MM.1S (cell line): ENCODE data around the gene ECE1.

Experiments used
- DNase-seq: peaks from one replicate; pipeline ENCODE4 v3.0.0-alpha.2; 2015
- H2AFZ ChIP-seq: fragments of 300-600 bp; sonication (generic); 2 replicates; pipeline ENCODE4 v1.6.0; 2016; ENCODE audit warnings: antibody characterized with exemption, low read length
- H3F3A ChIP-seq: fragments of 300-600 bp; sonication (generic); 2 replicates; pipeline ENCODE4 v1.6.1; 2016; ENCODE audit warnings: mild to moderate bottlenecking, antibody characterized with exemption, low read length, moderate library complexity, mixed read lengths; ENCODE audit not compliant: insufficient read depth
- H3K27ac ChIP-seq: fragments of 300-600 bp; sonication (generic); 2 replicates; pipeline ENCODE4 v1.5.1; 2016; ENCODE audit warnings: mild to moderate bottlenecking, low read length
- H3K27me3 ChIP-seq: fragments of 300-600 bp; sonication (generic); replicated peaks from 2 replicates; pipeline ENCODE4 v1.6.0; 2016; ENCODE audit warnings: low read length; ENCODE audit not compliant: insufficient read depth
- H3K36me3 ChIP-seq: fragments of 300-600 bp; sonication (generic); replicated peaks from 2 replicates; pipeline ENCODE4 v1.6.1; 2016; ENCODE audit warnings: mild to moderate bottlenecking, low read length, mixed read lengths; ENCODE audit not compliant: insufficient read depth
- H3K4me1 ChIP-seq: fragments of 300-600 bp; sonication (generic); 2 replicates; pipeline ENCODE4 v1.6.1; 2016; ENCODE audit warnings: low read length, mixed read lengths
- H3K4me2 ChIP-seq: fragments of 300-600 bp; sonication (generic); 2 replicates; pipeline ENCODE4 v1.6.0; 2016; ENCODE audit warnings: low read depth, low read length
- H3K4me3 ChIP-seq: fragments of 300-600 bp; sonication (generic); 2 replicates; pipeline ENCODE4 v1.5.1; 2016; ENCODE audit warnings: low read length, mixed read lengths
- H3K79me2 ChIP-seq: fragments of 300-600 bp; sonication (generic); 2 replicates; pipeline ENCODE4 v1.6.1; 2016; ENCODE audit warnings: mixed run types, low read length, mixed read lengths
- H3K9ac ChIP-seq: fragments of 300-600 bp; sonication (generic); 2 replicates; pipeline ENCODE4 v1.6.1; 2016; ENCODE audit warnings: low read length, mixed read lengths
- H3K9me2 ChIP-seq: fragments of 300-600 bp; sonication (generic); replicated peaks from 2 replicates; pipeline ENCODE4 v1.6.1; 2016; ENCODE audit warnings: mild to moderate bottlenecking, low read length, mixed read lengths; ENCODE audit not compliant: insufficient read depth
- H3K9me3 ChIP-seq: fragments of 300-600 bp; sonication (generic); replicated peaks from 2 replicates; pipeline ENCODE4 v1.6.1; 2016; ENCODE audit warnings: mild to moderate bottlenecking, low read length, mixed read lengths; ENCODE audit not compliant: insufficient read depth
- H4K20me1 ChIP-seq: fragments of 300-600 bp; sonication (generic); 2 replicates; pipeline ENCODE4 v1.6.1; 2016; ENCODE audit warnings: mild to moderate bottlenecking, low read length, moderate library complexity, mixed read lengths; ENCODE audit not compliant: insufficient read depth
- EZH2 ChIP-seq: fragments of 300-600 bp; sonication (generic); optimal IDR thresholded peaks from 2 replicates; pipeline ENCODE3; 2017; ENCODE audit warnings: low read depth, mild to moderate bottlenecking, antibody characterized with exemption, low read length, mixed read lengths
- EZH2phosphoT487 ChIP-seq: fragments of 300-600 bp; sonication (generic); IDR thresholded peaks from 2 replicates; pipeline ENCODE4 v1.6.1; 2018; ENCODE audit warnings: antibody characterized with exemption, low read length
- TF ChIP-seq, protein P1 (sequence below): fragments of 300-600 bp; sonication (generic); IDR thresholded peaks from 2 replicates; pipeline ENCODE4 v1.5.1; 2016; ENCODE audit warnings: antibody characterized with exemption, low read length, mixed read lengths

The ECE1 gene

DNA sequence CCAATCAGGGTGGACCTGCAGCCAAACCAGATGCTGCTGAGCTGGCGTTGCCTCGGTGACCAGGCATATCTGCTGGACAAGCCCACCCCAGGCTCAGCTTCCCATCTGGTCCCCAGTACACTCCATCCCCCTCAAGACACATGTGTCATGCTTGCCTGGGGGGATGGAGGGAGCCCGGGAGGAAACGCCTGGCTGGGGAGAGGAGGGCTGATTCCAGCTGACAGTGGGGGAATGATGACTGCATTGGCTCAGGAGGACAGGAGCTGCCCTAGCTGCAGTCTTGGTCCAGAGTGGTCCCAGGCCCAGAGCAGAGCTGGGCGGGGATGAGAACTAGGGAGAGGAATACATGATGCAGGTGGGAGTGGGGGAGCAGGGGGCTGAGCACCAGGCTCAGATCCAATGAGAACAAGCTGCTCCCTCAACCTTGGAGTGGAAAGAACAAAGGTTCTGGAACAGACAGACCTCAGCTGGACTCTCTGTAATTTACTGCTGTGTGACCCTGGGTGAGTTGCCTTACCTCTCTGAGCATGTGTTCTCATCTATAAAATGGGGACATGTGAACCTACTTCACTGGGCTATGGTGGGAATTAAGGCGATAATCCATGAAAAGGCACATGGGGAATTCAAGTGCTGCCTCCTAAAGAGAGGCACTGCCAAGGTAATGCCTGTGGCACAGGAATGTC, 23.1 kb upstream of the ECE1 start:
- H3K27ac ChIP-seq, result no peak overlapping the region
- H3K4me2 ChIP-seq, result no peak overlapping the region
- H3F3A ChIP-seq, result no peaks in the 10 kb centered on the region
- DNase-seq, result no peak
- no peaks in the 10 kb centered on the region for H4K20me1 ChIP-seq
- no peak overlapping the region for H2AFZ ChIP-seq
- H3K79me2 ChIP-seq, result peaks cover 53% of the 10 kb centered on the region
- H3K36me3 ChIP-seq, result no peaks in the 10 kb centered on the region
- no peaks in the 10 kb centered on the region for H3K9me2 ChIP-seq
- no peak overlapping the region for H3K4me3 ChIP-seq
- no peaks in the 10 kb centered on the region for H3K4me1 ChIP-seq
- TF ChIP-seq, protein P1, sequence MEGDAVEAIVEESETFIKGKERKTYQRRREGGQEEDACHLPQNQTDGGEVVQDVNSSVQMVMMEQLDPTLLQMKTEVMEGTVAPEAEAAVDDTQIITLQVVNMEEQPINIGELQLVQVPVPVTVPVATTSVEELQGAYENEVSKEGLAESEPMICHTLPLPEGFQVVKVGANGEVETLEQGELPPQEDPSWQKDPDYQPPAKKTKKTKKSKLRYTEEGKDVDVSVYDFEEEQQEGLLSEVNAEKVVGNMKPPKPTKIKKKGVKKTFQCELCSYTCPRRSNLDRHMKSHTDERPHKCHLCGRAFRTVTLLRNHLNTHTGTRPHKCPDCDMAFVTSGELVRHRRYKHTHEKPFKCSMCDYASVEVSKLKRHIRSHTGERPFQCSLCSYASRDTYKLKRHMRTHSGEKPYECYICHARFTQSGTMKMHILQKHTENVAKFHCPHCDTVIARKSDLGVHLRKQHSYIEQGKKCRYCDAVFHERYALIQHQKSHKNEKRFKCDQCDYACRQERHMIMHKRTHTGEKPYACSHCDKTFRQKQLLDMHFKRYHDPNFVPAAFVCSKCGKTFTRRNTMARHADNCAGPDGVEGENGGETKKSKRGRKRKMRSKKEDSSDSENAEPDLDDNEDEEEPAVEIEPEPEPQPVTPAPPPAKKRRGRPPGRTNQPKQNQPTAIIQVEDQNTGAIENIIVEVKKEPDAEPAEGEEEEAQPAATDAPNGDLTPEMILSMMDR, result no peak
- TF ChIP-seq EZH2phosphoT487, result no peak
- no peak overlapping the region for H3K9ac ChIP-seq
- H3K27me3 ChIP-seq, result no peaks in the 10 kb centered on the region
- no peaks in the 10 kb centered on the region for H3K9me3 ChIP-seq

DNA sequence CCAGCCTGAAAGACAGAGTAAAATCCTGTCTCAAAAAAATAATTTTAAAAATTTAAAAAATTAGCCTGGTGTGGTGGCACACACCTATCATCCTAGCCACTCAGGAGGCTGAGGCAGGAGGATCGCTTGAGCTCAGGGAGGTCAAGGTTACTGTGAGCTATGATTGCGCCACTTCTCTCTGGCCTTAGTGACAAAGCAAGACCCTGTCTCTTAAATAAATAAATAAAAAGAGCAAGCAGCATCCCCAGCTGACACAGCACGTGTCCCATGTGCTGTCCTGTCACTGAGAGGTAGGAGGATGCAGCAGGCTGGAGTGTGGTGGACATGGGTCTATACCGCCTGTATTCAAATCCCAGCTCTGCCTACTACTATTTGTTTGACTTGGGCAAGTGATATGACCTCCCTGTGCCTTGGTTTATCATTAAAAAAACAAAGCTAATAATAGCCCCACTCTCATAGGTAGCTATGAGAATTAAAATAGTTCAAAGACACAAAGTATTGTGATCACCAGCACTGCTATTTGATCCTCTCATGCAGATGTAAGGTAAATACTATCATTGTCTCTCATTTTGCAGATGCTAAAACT, 22.2 kb upstream of the ECE1 start:
- no peak for DNase-seq
- H3K27me3 ChIP-seq, result no peaks in the 10 kb centered on the region
- H3K79me2 ChIP-seq, result peaks cover 53% of the 10 kb centered on the region
- no peak overlapping the region for H3K9ac ChIP-seq
- H3K4me2 ChIP-seq, result no peak overlapping the region
- no peak overlapping the region for H3K27ac ChIP-seq
- no peak for TF ChIP-seq EZH2phosphoT487
- no peak overlapping the region for H2AFZ ChIP-seq
- H3F3A ChIP-seq, result no peaks in the 10 kb centered on the region
- no peak overlapping the region for H3K4me3 ChIP-seq
- no peaks in the 10 kb centered on the region for H3K9me2 ChIP-seq
- no peaks in the 10 kb centered on the region for H3K36me3 ChIP-seq
- H4K20me1 ChIP-seq, result no peaks in the 10 kb centered on the region
- H3K9me3 ChIP-seq, result no peaks in the 10 kb centered on the region
- no peaks in the 10 kb centered on the region for H3K4me1 ChIP-seq

GRCh38 chr1:21311016-21311415, 20.8 kb upstream of the ECE1 start:
- TF ChIP-seq EZH2phosphoT487 (no peak), EZH2 (no peak)
- TF ChIP-seq, protein P1, result no peak
- no peak for DNase-seq
- Histone ChIP-seq H4K20me1 (no peaks in the 10 kb centered on the region), H3K4me3 (no peak overlapping the region), H3F3A (no peaks in the 10 kb centered on the region), H3K4me1 (no peaks in the 10 kb centered on the region), H2AFZ (no peak overlapping the region), H3K9ac (no peak overlapping the region), H3K79me2 (peaks cover 57% of the 10 kb centered on the region), H3K27ac (no peak overlapping the region), H3K9me3 (no peaks in the 10 kb centered on the region), H3K9me2 (no peaks in the 10 kb centered on the region), H3K36me3 (no peaks in the 10 kb centered on the region), H3K27me3 (no peaks in the 10 kb centered on the region), H3K4me2 (no peak overlapping the region)
